Activated CD8-positive, alpha-beta T cell treated with anti-CD3 and anti-CD28 coated beads for 36 hours (primary cell): ENCODE measurements around the gene MRPL19. TPM values are rescaled to one million over a fixed set of nuclear protein-coding genes. Genes with fewer than 3 reads are reported as not detected.
"Not testable (repeated sequence)": the region's sequence is repeated elsewhere in the genome, so short reads cannot be mapped to it uniquely, and the experiment has no call there.

ENCODE experiments used
- ATAC-seq: fragments of 200-7000 bp; cut with Tn5 transposase; one replicate; pipeline ENCODE4 v1.10.0; 2021; ENCODE audit warnings: mild to moderate bottlenecking, moderate library complexity
- CTCF ChIA-PET: fragments of 350-600 bp; sonication (Branson Sonifier 250); formaldehyde crosslinking; loops from one replicate; lab custom pipeline; 2021; ENCODE audit warnings: antibody characterized with exemption; lab: Charles Lee
- POLR2A ChIA-PET: fragments of 350-600 bp; sonication (Branson Sonifier 250); formaldehyde crosslinking; loops from one replicate; lab custom pipeline; 2021; ENCODE audit warnings: antibody characterized with exemption; lab: Charles Lee
- DNase-seq: peaks from one replicate; pipeline ENCODE4 v3.0.0-alpha.2; 2020
- H3K27ac Mint-ChIP-seq: one replicate; pipeline ENCODE4 v1.8.0; 2021; ENCODE audit warnings: mild to moderate bottlenecking, mixed read lengths
- H3K27me3 Mint-ChIP-seq: one replicate; pipeline ENCODE4 v1.8.0; 2021; ENCODE audit warnings: mixed read lengths
- H3K36me3 Mint-ChIP-seq: one replicate; pipeline ENCODE4 v1.8.0; 2021; ENCODE audit warnings: low read depth, mixed read lengths
- H3K4me1 Mint-ChIP-seq: one replicate; pipeline ENCODE4 v1.8.0; 2021; ENCODE audit warnings: low read depth, mixed read lengths
- H3K4me3 Mint-ChIP-seq: one replicate; pipeline ENCODE4 v1.8.0; 2021; ENCODE audit warnings: mild to moderate bottlenecking, moderate library complexity, mixed read lengths
- H3K9me3 Mint-ChIP-seq: one replicate; pipeline ENCODE4 v1.8.0; 2021; ENCODE audit warnings: mixed read lengths
- CTCF ChIP-seq: fragments of 200-600 bp; IDR thresholded peaks from one replicate; pipeline ENCODE4 v1.8.0; 2022; ENCODE audit warnings: antibody characterized with exemption, mild to moderate bottlenecking
- intact Hi-C: fragments of 100-400 bp; cut with micrococcal nuclease; formaldehyde crosslinking; loops from one replicate; pipeline ENCODE4 v1.10.0; 2022
- total RNA-seq, 2 experiments: library from RNA; stranded (reverse); gene quantifications; one replicate each; pipeline ENCODE4 v1.2.3, GENCODE V29; 2021

The MRPL19 gene
- total RNA-seq, 2 experiments from 2014 or later, result 64.3 to 75.4 TPM

- intact Hi-C loops, result loop anchor here (5.0 kb wide), 1 partner anchor 37 kb away; no protein-coding TSS in a partner anchor
- ChIA-PET CTCF (interaction anchor here (1.5 to 4.9 kb wide), 3 partner anchors 13 to 45 kb away, joined by 3 to 64 read pairs (median 45); no protein-coding TSS in a partner anchor), POLR2A (no interaction called here)
- H3K4me1 Mint-ChIP-seq, result peaks cover 12% of the 10 kb centered on the region
- DNase-seq (no peak), ATAC-seq (no peak)
- no peaks in the 10 kb centered on the region for H3K27me3 Mint-ChIP-seq
- no peak overlapping the region for H3K27ac Mint-ChIP-seq
- no peaks in the 10 kb centered on the region for H3K9me3 Mint-ChIP-seq
- H3K4me3 Mint-ChIP-seq, result no peak overlapping the region
- H3K36me3 Mint-ChIP-seq, result peaks cover 37% of the 10 kb centered on the region
- no peak for TF ChIP-seq CTCF
Measured at GRCh38 chr2:75679556-75679955, 33.0 kb downstream of the MRPL19 start.

- CTCF ChIA-PET, result interaction anchor here (0.6 to 2.0 kb wide), 4 partner anchors 16 to 46 kb away, joined by 3 to 7 read pairs (median 3); no protein-coding TSS in a partner anchor
- Mint-ChIP-seq H3K27me3 (no peaks in the 10 kb centered on the region), H3K36me3 (peaks cover 44% of the 10 kb centered on the region), H3K4me3 (no peak overlapping the region), H3K9me3 (no peaks in the 10 kb centered on the region), H3K4me1 (peaks cover 12% of the 10 kb centered on the region), H3K27ac (peak overlapping the region; percentile 2)
- POLR2A ChIA-PET, result interaction anchor here (1.0 kb wide), 1 partner anchor 30 kb away, joined by 4 read pairs; no protein-coding TSS in a partner anchor
- DNase-seq (no peak), ATAC-seq (no peak)
- TF ChIP-seq CTCF, result no peak
- intact Hi-C loops, result no loop called here
Measured at GRCh38 chr2:75680402-75680801, 33.8 kb downstream of the MRPL19 start.

GRCh38 chr2:75683430-75683829 lies 36.8 kb downstream of the MRPL19 start:
- H3K27me3 Mint-ChIP-seq, result not testable (repeated sequence)
- H3K36me3 Mint-ChIP-seq, result peaks cover 53% of the 10 kb centered on the region

GRCh38 chr2:75688196-75688595 lies 41.6 kb downstream of the MRPL19 start:
- no peak for TF ChIP-seq CTCF
- intact Hi-C loops, result no loop called here
- Mint-ChIP-seq H3K4me3 (no peak overlapping the region), H3K36me3 (peaks cover 53% of the 10 kb centered on the region), H3K27ac (no peak overlapping the region), H3K27me3 (no peaks in the 10 kb centered on the region), H3K4me1 (peaks cover 5% of the 10 kb centered on the region), H3K9me3 (no peaks in the 10 kb centered on the region)
- DNase-seq, result no peak
- ATAC-seq, result no peak
- ChIA-PET POLR2A (no interaction called here), CTCF (interaction anchor here (1.1 to 2.0 kb wide), 3 partner anchors 10 to 60 kb away, joined by 4 to 6 read pairs (median 4); no protein-coding TSS in a partner anchor)

More at GRCh38 chr2:75683430-75683829, 36.8 kb downstream of the MRPL19 start:
- H3K4me3 Mint-ChIP-seq, ATAC-seq, H3K27ac Mint-ChIP-seq, H3K4me1 Mint-ChIP-seq, H3K9me3 Mint-ChIP-seq, intact Hi-C loops, CTCF ChIA-PET, POLR2A ChIA-PET, DNase-seq: not testable (repeated sequence)

GRCh38 chr2:75698918-75699317 lies 52.3 kb downstream of the MRPL19 start:
- peaks cover 50% of the 10 kb centered on the region for H3K36me3 Mint-ChIP-seq
- H3K27me3 Mint-ChIP-seq, result no peaks in the 10 kb centered on the region
- TF ChIP-seq CTCF, result no peak
- ChIA-PET POLR2A (no interaction called here), CTCF (interaction anchor here (1.1 to 1.8 kb wide), 2 partner anchors 10 to 44 kb away, joined by 3 to 4 read pairs; no protein-coding TSS in a partner anchor)
- H3K4me1 Mint-ChIP-seq, result no peaks in the 10 kb centered on the region
- no peaks in the 10 kb centered on the region for H3K9me3 Mint-ChIP-seq
- H3K4me3 Mint-ChIP-seq, result no peak overlapping the region
- no peak overlapping the region for H3K27ac Mint-ChIP-seq
- DNase-seq (no peak), ATAC-seq (no peak)
- intact Hi-C loops, result no loop called here
